K562 (cell line): ENCODE results near the gene IRF1.

Experiments used
- ELF4 ChIP-seq: fragments of 450-650 bp; formaldehyde crosslinking; IDR thresholded peaks from 2 replicates; pipeline ENCODE4 v1.4.0; 2022; ENCODE audit warnings: missing genetic modification characterization
- ESRRA ChIP-seq: fragments of 450-650 bp; IDR thresholded peaks from 2 replicates; pipeline ENCODE4 v1.6.1; 2014; ENCODE audit warnings: low read depth, mild to moderate bottlenecking, moderate library complexity, borderline replicate concordance
- TF ChIP-seq, protein P1 (sequence below), 3 experiments: IDR thresholded peaks in 2 of 3; conservative IDR thresholded peaks in 1 of 3; 2 replicates each; pipeline ENCODE4 v1.5.1; 2011 to 2012; ENCODE audit warnings: low read length in 3 of 3, mild to moderate bottlenecking in 3 of 3, control low read depth in 2 of 3, improper control_type of control experiment in 1 of 3, inconsistent platforms in 1 of 3, low read depth in 1 of 3, mixed read lengths in 1 of 3, moderate library complexity in 1 of 3; ENCODE audit not compliant: insufficient read depth in 2 of 3

DNA sequence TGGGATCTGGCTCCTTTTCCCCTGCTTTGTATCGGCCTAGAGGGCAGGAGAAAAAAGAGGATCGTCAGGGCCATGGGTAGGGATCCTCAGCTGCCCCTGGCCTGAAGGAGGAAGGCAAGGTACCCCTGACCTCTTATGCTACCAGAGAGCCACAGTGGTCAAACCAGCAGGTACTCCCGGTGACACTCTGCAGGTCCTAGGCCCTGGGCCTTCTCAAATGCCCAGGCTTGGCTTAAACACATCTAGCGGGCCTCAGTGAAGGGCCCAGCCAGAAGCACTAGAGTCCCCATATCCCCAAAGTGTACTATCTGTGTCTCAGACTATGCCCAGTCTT lies 3.5 kb downstream of the IRF1 start:
- no peak for TF ChIP-seq ELF4
- no peak for TF ChIP-seq ESRRA
- TF ChIP-seq, protein P1, sequence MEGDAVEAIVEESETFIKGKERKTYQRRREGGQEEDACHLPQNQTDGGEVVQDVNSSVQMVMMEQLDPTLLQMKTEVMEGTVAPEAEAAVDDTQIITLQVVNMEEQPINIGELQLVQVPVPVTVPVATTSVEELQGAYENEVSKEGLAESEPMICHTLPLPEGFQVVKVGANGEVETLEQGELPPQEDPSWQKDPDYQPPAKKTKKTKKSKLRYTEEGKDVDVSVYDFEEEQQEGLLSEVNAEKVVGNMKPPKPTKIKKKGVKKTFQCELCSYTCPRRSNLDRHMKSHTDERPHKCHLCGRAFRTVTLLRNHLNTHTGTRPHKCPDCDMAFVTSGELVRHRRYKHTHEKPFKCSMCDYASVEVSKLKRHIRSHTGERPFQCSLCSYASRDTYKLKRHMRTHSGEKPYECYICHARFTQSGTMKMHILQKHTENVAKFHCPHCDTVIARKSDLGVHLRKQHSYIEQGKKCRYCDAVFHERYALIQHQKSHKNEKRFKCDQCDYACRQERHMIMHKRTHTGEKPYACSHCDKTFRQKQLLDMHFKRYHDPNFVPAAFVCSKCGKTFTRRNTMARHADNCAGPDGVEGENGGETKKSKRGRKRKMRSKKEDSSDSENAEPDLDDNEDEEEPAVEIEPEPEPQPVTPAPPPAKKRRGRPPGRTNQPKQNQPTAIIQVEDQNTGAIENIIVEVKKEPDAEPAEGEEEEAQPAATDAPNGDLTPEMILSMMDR (IDR thresholded peaks at IDR 0.05 in 2 of 3, conservative IDR thresholded peaks at IDR 0.05 in 1 of 3; ENCODE audit: insufficient read depth in 2 of 3, low read depth in 1 of 3, low read length in 3 of 3) = no peak
